Endothelial cell of umbilical vein (primary cell): ENCODE data around the gene ZNF831. TPM values are rescaled to one million over a fixed set of nuclear protein-coding genes. Genes with fewer than 3 reads are reported as not detected.

Source experiments
- BruUV-seq: library from RNA; stranded (reverse); fragments of 400-500 nt; replicated peaks from 2 replicates; lab custom pipeline; 2021; lab: Mats Ljungman, UMichigan
- CTCF ChIA-PET: fragments of 300-600, 350-600 bp; sonication (Branson Sonifier 250); formaldehyde crosslinking; loops from one replicate; lab custom pipeline; 2021; ENCODE audit warnings: antibody characterized with exemption, inconsistent platforms; lab: Charles Lee
- POLR2A ChIA-PET: fragments of 300-600, 350-600 bp; sonication (Branson Sonifier 250); formaldehyde crosslinking; loops from one replicate; lab custom pipeline; 2021; ENCODE audit warnings: antibody characterized with exemption, inconsistent platforms; lab: Charles Lee
- DNase-seq: peaks from one replicate; pipeline ENCODE4 v3.0.0-alpha.2; 2011; ENCODE audit warnings: low read depth, low spot score
- FAIRE-seq: peaks from 2 replicates; lab custom pipeline; 2011; peaks lifted over from hg19 to GRCh38; lab: Jason Lieb, UNC
- H2AFZ ChIP-seq: 2 replicates; pipeline ENCODE4 v1.6.0; 2012; ENCODE audit warnings: low read depth, low read length, control low read depth, inconsistent platforms
- H3K27ac ChIP-seq: 2 replicates; pipeline ENCODE4 v1.5.1; 2011; ENCODE audit warnings: low read depth, mild to moderate bottlenecking, control low read depth, low read length, moderate library complexity; ENCODE audit not compliant: insufficient read depth
- H3K27me3 ChIP-seq, 2 experiments: 2 replicates each; pipeline versions ENCODE4 v1.6.0 to v1.6.1; 2011; ENCODE audit warnings: low read length in 2 of 2, mixed read lengths in 1 of 2; ENCODE audit not compliant: control insufficient read depth in 2 of 2, insufficient read depth in 2 of 2
- H3K36me3 ChIP-seq, 2 experiments: 2 replicates in 1 of 2; 3 replicates in 1 of 2; pipeline ENCODE4 v1.5.1; 2011; ENCODE audit warnings: low read length in 2 of 2, mild to moderate bottlenecking in 1 of 2, moderate library complexity in 1 of 2; ENCODE audit not compliant: control insufficient read depth in 2 of 2, insufficient read depth in 2 of 2; ENCODE audit errors: extremely low read depth in 1 of 2
- H3K4me1 ChIP-seq: 3 replicates; pipeline ENCODE4 v1.5.1; 2011; ENCODE audit warnings: mild to moderate bottlenecking, low read length; ENCODE audit not compliant: control insufficient read depth, insufficient read depth; ENCODE audit errors: extremely low read depth
- H3K4me2 ChIP-seq: 2 replicates; pipeline ENCODE4 v1.6.1; 2011; ENCODE audit warnings: low read length, control low read depth, mixed read lengths; ENCODE audit not compliant: insufficient read depth
- H3K4me3 ChIP-seq, 3 experiments: fragments of 200-600 bp in 1 of 3; sonication (generic), shearing (Covaris generic) in 1 of 3; replicated peaks in 1 of 3; 2 replicates each; pipeline ENCODE4 v1.5.1; 2011 to 2016; ENCODE audit warnings: control low read depth in 3 of 3, low read length in 3 of 3, mild to moderate bottlenecking in 2 of 3, inconsistent platforms in 1 of 3, low read depth in 1 of 3, moderate library complexity in 1 of 3; ENCODE audit not compliant: insufficient read depth in 1 of 3
- H3K79me2 ChIP-seq: 2 replicates; pipeline ENCODE4 v1.6.0; 2012; ENCODE audit warnings: low read length, inconsistent platforms; ENCODE audit not compliant: control insufficient read depth, insufficient read depth
- H3K9ac ChIP-seq: replicated peaks from 2 replicates; pipeline ENCODE3; 2011; ENCODE audit warnings: low read length, control low read depth; ENCODE audit not compliant: insufficient read depth; ENCODE audit errors: extremely low read depth
- H3K9me1 ChIP-seq: replicated peaks from 3 replicates; pipeline ENCODE4 v1.6.0; 2011; ENCODE audit warnings: mild to moderate bottlenecking, low read length; ENCODE audit not compliant: control insufficient read depth, insufficient read depth; ENCODE audit errors: extremely low read depth
- H3K9me3 ChIP-seq: replicated peaks from 2 replicates; pipeline ENCODE4 v1.5.1; 2012; ENCODE audit warnings: low read length, inconsistent platforms; ENCODE audit not compliant: control insufficient read depth, insufficient read depth
- H4K20me1 ChIP-seq: replicated peaks from 2 replicates; pipeline ENCODE3; 2011; ENCODE audit warnings: mild to moderate bottlenecking, low read length; ENCODE audit not compliant: control insufficient read depth, insufficient read depth; ENCODE audit errors: extremely low read depth
- CTCF ChIP-seq, 2 donors: IDR thresholded peaks; 1 replicate in 1 of 2; 2 replicates in 1 of 2; pipeline ENCODE4 v1.5.1; 2011; ENCODE audit warnings: low read length in 2 of 2, mild to moderate bottlenecking in 2 of 2, moderate library complexity in 2 of 2, control low read depth in 1 of 2, inconsistent platforms in 1 of 2, low read depth in 1 of 2; ENCODE audit not compliant: insufficient read depth in 1 of 2; ENCODE audit errors: extremely low read depth in 1 of 2
- GATA2 ChIP-seq: IDR thresholded peaks from 2 replicates; pipeline ENCODE4 v1.7.0; 2011; ENCODE audit warnings: low read depth, mild to moderate bottlenecking, moderate library complexity, mixed read lengths, low read length; ENCODE audit not compliant: insufficient read length, insufficient read depth
- JUN ChIP-seq: IDR thresholded peaks from 2 replicates; pipeline ENCODE4 v1.6.1; 2011; ENCODE audit warnings: borderline replicate concordance, low read depth; ENCODE audit not compliant: insufficient read length, insufficient read depth
- POLR2AphosphoS5 ChIP-seq: IDR thresholded peaks from 2 replicates; pipeline ENCODE4 v1.6.1; 2012; ENCODE audit warnings: low read depth, mild to moderate bottlenecking, control low read depth, low read length, moderate library complexity; ENCODE audit not compliant: insufficient read depth
- dilution Hi-C: fragments of 300-500 bp; cut with MboI; formaldehyde crosslinking; loops from one replicate; pipeline ENCODE4 v1.15.0; 2019; ENCODE audit warnings: low sequenced_read_pairs; ENCODE audit not compliant: extremely low pct_ligation_motif_present
- intact Hi-C: fragments of 100-400 bp; cut with micrococcal nuclease; formaldehyde crosslinking; loops from one replicate; pipeline ENCODE4 v1.10.0; 2022
- polyA plus RNA-seq, 4 experiments: library from polyadenylated mRNA; depleted of rRNA in 3 of 4; stranded (reverse) in 3 of 4; unstranded in 1 of 4; fragments of >200 nt; gene quantifications; 2 replicates each; pipeline versions ENCODE4 v1.2.1 to v1.2.3, GENCODE V29; 2011 to 2012; ENCODE audit warnings: missing spikeins in 1 of 4
- total RNA-seq: library from RNA; stranded (reverse); gene quantifications from 2 replicates; pipeline ENCODE4 v1.2.3, GENCODE V29; 2021

The ZNF831 gene
- total and polyA plus RNA-seq, 2 donors (not counting 3 experiments of a cell fraction or from before 2014, with no cell fraction given): not detected

DNA sequence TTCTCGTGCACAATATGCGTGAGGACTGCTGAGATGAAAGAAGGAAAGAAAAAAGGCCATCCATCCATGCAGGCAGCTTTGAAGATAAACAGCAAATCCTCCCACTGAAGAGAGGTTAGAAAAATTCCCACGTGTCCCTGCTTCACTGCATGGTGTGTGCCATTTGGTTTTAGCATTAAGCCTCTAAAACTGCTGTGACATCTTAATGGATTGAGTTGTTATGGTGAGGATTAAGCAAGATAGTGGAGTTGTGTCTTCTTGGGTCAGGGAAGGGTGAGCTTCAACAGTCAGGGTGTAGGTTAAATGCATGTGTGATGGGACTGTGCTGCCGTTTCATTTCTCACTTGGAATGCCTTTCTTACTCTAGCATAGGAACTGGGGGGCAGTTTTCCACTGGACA lies 50.5 kb downstream of the ZNF831 start:
- TF ChIP-seq POLR2AphosphoS5 (no peak), CTCF (IDR thresholded peaks at IDR 0.05; ENCODE audit: extremely low read depth in 1 of 2, insufficient read depth in 1 of 2, low read depth in 1 of 2, low read length in 2 of 2) (no peak), GATA2 (no peak), JUN (no peak)
- intact Hi-C loops: no loop called here
- Histone ChIP-seq H2AFZ (no peak overlapping the region), H3K36me3 (no peaks in the 10 kb centered on the region), H3K9me3 (no peaks in the 10 kb centered on the region), H3K4me3 (no peak overlapping the region), H4K20me1 (no peaks in the 10 kb centered on the region), H3K27ac (no peak overlapping the region), H3K79me2 (no peaks in the 10 kb centered on the region), H3K4me2 (no peak overlapping the region), H3K9me1 (no peaks in the 10 kb centered on the region), H3K4me1 (no peaks in the 10 kb centered on the region), H3K9ac (no peak overlapping the region), H3K27me3 (no peaks in the 10 kb centered on the region)
- no peak for DNase-seq
- dilution Hi-C loops: no loop called here
- no peak for FAIRE-seq
- BruUV-seq: no TSS peak
- ChIA-PET POLR2A (no interaction called here), CTCF (interaction anchor here (1.2 to 1.4 kb wide), 2 partner anchors 9 to 344 kb away, joined by 4 read pairs; no protein-coding TSS in a partner anchor)
